GM23338 (cell line): ENCODE measurements around the gene SLC34A3. TPM values are rescaled to one million over a fixed set of nuclear protein-coding genes. Genes with fewer than 3 reads are reported as not detected.

Experiments
- ATAC-seq: fragments of 200-7000 bp; cut with Tn5 transposase; 3 replicates; pipeline ENCODE4 v1.9.1; 2020
- DNase-seq: peaks from one replicate; pipeline ENCODE4 v3.0.0-alpha.2; 2015; ENCODE audit warnings: low spot score
- H2AFZ ChIP-seq: fragments of 200-600 bp; sonication (generic); 2 replicates; pipeline ENCODE4 v1.8.0; 2016; ENCODE audit warnings: antibody characterized with exemption, mild to moderate bottlenecking, moderate library complexity
- H3F3A ChIP-seq: fragments of 200-600 bp; sonication (generic); replicated peaks from 2 replicates; pipeline ENCODE4 v1.8.0; 2017; ENCODE audit warnings: antibody characterized with exemption, mixed run types, low read depth
- H3K27ac ChIP-seq: fragments of 200-600 bp; sonication (generic); 2 replicates; pipeline ENCODE4 v1.6.1; 2016; ENCODE audit warnings: low read depth
- H3K27me3 ChIP-seq: fragments of 200-600 bp; sonication (generic); 2 replicates; pipeline ENCODE4 v1.8.0; 2016; ENCODE audit warnings: mild to moderate bottlenecking, mixed run types, moderate library complexity; ENCODE audit not compliant: insufficient read depth
- H3K36me3 ChIP-seq: fragments of 200-600 bp; sonication (generic); 2 replicates; pipeline ENCODE4 v1.8.0; 2016; ENCODE audit warnings: mild to moderate bottlenecking; ENCODE audit not compliant: insufficient read depth
- H3K4me1 ChIP-seq: fragments of 200-600 bp; sonication (generic); 2 replicates; pipeline ENCODE4 v1.8.0; 2016; ENCODE audit warnings: mild to moderate bottlenecking, moderate library complexity; ENCODE audit not compliant: insufficient read depth
- H3K4me2 ChIP-seq: fragments of 200-600 bp; sonication (generic); 2 replicates; pipeline ENCODE4 v1.7.1; 2017; ENCODE audit warnings: mixed run types
- H3K4me3 ChIP-seq: fragments of 200-600 bp; sonication (generic); 2 replicates; pipeline ENCODE4 v1.6.1; 2016; ENCODE audit warnings: mixed run types
- H3K79me2 ChIP-seq: fragments of 200-600 bp; sonication (generic); replicated peaks from 2 replicates; pipeline ENCODE4 v1.8.0; 2017; ENCODE audit warnings: mild to moderate bottlenecking; ENCODE audit not compliant: insufficient read depth
- H3K9me2 ChIP-seq: fragments of 200-600 bp; sonication (generic); 2 replicates; pipeline ENCODE4 v1.8.0; 2017; ENCODE audit not compliant: insufficient read depth
- H4K20me1 ChIP-seq: fragments of 200-600 bp; sonication (generic); replicated peaks from 2 replicates; pipeline ENCODE4 v1.8.0; 2017; ENCODE audit warnings: mild to moderate bottlenecking; ENCODE audit not compliant: insufficient read depth
- H3K27ac Mint-ChIP-seq: 2 replicates; pipeline ENCODE4 v1.8.0; 2020; ENCODE audit warnings: inconsistent platforms, mild to moderate bottlenecking, moderate library complexity, mixed read lengths
- H3K27me3 Mint-ChIP-seq: 3 replicates; pipeline ENCODE4 v1.8.0; 2022; ENCODE audit warnings: low read depth, mild to moderate bottlenecking, moderate library complexity, mixed read lengths, inconsistent platforms; ENCODE audit not compliant: insufficient read depth, poor library complexity
- H3K36me3 Mint-ChIP-seq: 3 replicates; pipeline ENCODE4 v1.8.0; 2021; ENCODE audit warnings: low read depth, mild to moderate bottlenecking, inconsistent platforms, moderate library complexity, mixed read lengths
- H3K4me1 Mint-ChIP-seq: 3 replicates; pipeline ENCODE4 v1.8.0; 2020; ENCODE audit warnings: mild to moderate bottlenecking, inconsistent platforms, mixed read lengths
- H3K4me3 Mint-ChIP-seq: 3 replicates; pipeline ENCODE4 v1.8.0; 2021; ENCODE audit warnings: moderate library complexity, mild to moderate bottlenecking, inconsistent platforms, mixed read lengths
- H3K9me3 Mint-ChIP-seq: 3 replicates; pipeline ENCODE4 v1.8.0; 2020; ENCODE audit warnings: moderate library complexity, mild to moderate bottlenecking, inconsistent platforms, mixed read lengths
- CREB1 ChIP-seq: fragments of 250-450 bp; sonication (Bioruptor Pico); IDR thresholded peaks from 2 replicates; pipeline ENCODE4 v1.5.0; 2020; ENCODE audit warnings: low read depth, mild to moderate bottlenecking, moderate library complexity
- CTCF ChIP-seq, 2 experiments: fragments of 200-600 bp in 1 of 2; sonication (generic) in 1 of 2; conservative IDR thresholded peaks; 2 replicates each; pipeline versions ENCODE4 v1.5.1 to v1.6.1; 2016 to 2017; ENCODE audit warnings: antibody characterized with exemption in 2 of 2, low read depth in 2 of 2, mild to moderate bottlenecking in 2 of 2, moderate library complexity in 1 of 2
- ETS1 ChIP-seq: IDR thresholded peaks from 2 replicates; pipeline ENCODE4 v1.6.1; 2016; ENCODE audit warnings: antibody characterized with exemption
- EZH2 ChIP-seq: fragments of 200-600 bp; sonication (generic); IDR thresholded peaks from one replicate; pipeline ENCODE4 v1.8.0; 2017; ENCODE audit warnings: antibody characterized with exemption, mild to moderate bottlenecking, low read depth; ENCODE audit not compliant: unreplicated experiment
- EZH2phosphoT487 ChIP-seq: fragments of 200-600 bp; sonication (generic); IDR thresholded peaks from one replicate; pipeline ENCODE4 v1.8.1; 2018; ENCODE audit warnings: antibody characterized with exemption; ENCODE audit not compliant: unreplicated experiment
- JUNB ChIP-seq: IDR thresholded peaks from one replicate; pipeline ENCODE4 v1.6.1; 2016; ENCODE audit warnings: antibody characterized with exemption; ENCODE audit not compliant: unreplicated experiment
- NANOG ChIP-seq: IDR thresholded peaks from 2 replicates; pipeline ENCODE4 v1.6.1; 2016; ENCODE audit warnings: antibody characterized with exemption, borderline replicate concordance
- POLR2AphosphoS5 ChIP-seq: IDR thresholded peaks from 2 replicates; pipeline ENCODE4 v1.6.1; 2016; ENCODE audit warnings: antibody characterized with exemption, low read depth
- REST ChIP-seq: IDR thresholded peaks from one replicate; pipeline ENCODE4 v1.6.1; 2018; ENCODE audit warnings: antibody characterized with exemption; ENCODE audit not compliant: unreplicated experiment
- STAT1 ChIP-seq: IDR thresholded peaks from one replicate; pipeline ENCODE4 v1.6.1; 2016; ENCODE audit warnings: antibody characterized with exemption; ENCODE audit not compliant: unreplicated experiment
- ZNF114 ChIP-seq: fragments of 250-450 bp; sonication (Bioruptor Pico); IDR thresholded peaks from 2 replicates; pipeline ENCODE4 v1.5.0; 2020; ENCODE audit warnings: mild to moderate bottlenecking, moderate library complexity
- ZNF331 ChIP-seq: fragments of 250-450 bp; sonication (Bioruptor Pico); IDR thresholded peaks from 2 replicates; pipeline ENCODE4 v1.5.0; 2020; ENCODE audit warnings: low read depth, mild to moderate bottlenecking, moderate library complexity
- polyA plus RNA-seq: library from polyadenylated mRNA; unstranded; fragments of >200 nt; fragmentation: Nextera tagmentation; extraction: Ambion mirVana; gene quantifications from 2 replicates; pipeline ENCODE4 v1.2.1, GENCODE V29; 2016
- total RNA-seq: library from RNA; depleted of rRNA; stranded (reverse); fragments of >200 nt; shearing (Covaris generic); gene quantifications from 2 replicates; pipeline ENCODE4 v1.2.3, GENCODE V29; 2014
- TF ChIP-seq, protein P1 (sequence below): fragments of 250-450 bp; sonication (Bioruptor Pico); IDR thresholded peaks from 2 replicates; pipeline ENCODE4 v1.5.0; 2020; ENCODE audit warnings: mild to moderate bottlenecking, moderate library complexity

Gene SLC34A3
- total and polyA plus RNA-seq, 2 experiments from 2014 or later, result not detected

DNA sequence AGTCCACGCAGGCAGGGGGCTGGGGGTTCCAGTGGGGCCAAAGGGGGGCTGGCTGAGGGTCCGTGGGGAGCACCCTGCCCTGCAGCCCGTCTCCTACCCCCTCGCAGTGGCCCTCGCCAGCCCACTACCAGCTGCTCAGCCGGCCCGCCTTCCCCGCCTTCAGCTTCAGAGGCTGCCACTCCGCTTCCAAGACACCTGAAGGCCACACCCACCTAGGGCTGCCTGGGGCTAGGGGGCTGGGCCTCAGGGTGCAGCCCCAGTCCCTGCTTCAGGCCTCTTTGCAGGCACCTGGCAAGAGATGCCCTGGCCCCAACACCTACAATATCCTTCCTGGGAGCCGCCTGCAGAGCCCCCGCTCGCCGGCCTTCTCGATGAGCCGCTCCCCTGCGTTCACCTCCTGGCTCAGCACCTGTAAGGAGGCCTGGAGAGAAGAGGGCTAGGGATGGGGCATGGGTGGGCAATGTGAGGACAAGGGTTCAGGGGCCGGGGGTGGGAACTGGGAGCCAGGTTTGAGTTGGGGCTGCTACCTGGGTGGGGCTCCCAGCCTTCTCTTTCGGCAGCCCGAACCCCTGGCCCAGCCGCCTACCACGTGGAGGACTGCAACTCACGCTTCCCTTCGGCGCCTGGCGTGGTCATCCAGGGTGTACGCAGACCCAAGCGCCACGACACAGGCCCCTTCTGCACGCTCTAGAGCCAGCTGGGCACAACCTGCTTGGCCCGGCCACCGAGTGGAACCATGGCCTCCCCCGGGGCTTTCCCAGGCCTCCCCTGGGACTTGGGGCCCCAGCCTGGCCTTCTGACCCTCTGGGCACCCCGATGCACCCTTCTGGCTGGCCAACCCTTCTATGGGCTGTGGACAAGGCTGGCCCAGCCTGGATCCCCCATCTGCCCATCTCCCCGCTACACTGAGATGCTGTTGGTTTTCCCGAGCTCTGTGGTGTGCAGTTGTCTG lies 22.1 kb downstream of the SLC34A3 start:
- no peak overlapping the region for H3K27ac Mint-ChIP-seq
- TF ChIP-seq ZNF114 (CRISPR knock-in tag) (no peak), STAT1 (no peak), EZH2phosphoT487 (no peak), CREB1 (CRISPR knock-in tag) (no peak), CTCF (conservative IDR thresholded peaks at IDR 0.05; ENCODE audit: low read depth in 2 of 2) (no peak), POLR2AphosphoS5 (no peak), NANOG (no peak), ZNF331 (CRISPR knock-in tag) (no peak), JUNB (no peak), REST (no peak), ETS1 (no peak), EZH2 (no peak)
- TF ChIP-seq, protein P1, sequence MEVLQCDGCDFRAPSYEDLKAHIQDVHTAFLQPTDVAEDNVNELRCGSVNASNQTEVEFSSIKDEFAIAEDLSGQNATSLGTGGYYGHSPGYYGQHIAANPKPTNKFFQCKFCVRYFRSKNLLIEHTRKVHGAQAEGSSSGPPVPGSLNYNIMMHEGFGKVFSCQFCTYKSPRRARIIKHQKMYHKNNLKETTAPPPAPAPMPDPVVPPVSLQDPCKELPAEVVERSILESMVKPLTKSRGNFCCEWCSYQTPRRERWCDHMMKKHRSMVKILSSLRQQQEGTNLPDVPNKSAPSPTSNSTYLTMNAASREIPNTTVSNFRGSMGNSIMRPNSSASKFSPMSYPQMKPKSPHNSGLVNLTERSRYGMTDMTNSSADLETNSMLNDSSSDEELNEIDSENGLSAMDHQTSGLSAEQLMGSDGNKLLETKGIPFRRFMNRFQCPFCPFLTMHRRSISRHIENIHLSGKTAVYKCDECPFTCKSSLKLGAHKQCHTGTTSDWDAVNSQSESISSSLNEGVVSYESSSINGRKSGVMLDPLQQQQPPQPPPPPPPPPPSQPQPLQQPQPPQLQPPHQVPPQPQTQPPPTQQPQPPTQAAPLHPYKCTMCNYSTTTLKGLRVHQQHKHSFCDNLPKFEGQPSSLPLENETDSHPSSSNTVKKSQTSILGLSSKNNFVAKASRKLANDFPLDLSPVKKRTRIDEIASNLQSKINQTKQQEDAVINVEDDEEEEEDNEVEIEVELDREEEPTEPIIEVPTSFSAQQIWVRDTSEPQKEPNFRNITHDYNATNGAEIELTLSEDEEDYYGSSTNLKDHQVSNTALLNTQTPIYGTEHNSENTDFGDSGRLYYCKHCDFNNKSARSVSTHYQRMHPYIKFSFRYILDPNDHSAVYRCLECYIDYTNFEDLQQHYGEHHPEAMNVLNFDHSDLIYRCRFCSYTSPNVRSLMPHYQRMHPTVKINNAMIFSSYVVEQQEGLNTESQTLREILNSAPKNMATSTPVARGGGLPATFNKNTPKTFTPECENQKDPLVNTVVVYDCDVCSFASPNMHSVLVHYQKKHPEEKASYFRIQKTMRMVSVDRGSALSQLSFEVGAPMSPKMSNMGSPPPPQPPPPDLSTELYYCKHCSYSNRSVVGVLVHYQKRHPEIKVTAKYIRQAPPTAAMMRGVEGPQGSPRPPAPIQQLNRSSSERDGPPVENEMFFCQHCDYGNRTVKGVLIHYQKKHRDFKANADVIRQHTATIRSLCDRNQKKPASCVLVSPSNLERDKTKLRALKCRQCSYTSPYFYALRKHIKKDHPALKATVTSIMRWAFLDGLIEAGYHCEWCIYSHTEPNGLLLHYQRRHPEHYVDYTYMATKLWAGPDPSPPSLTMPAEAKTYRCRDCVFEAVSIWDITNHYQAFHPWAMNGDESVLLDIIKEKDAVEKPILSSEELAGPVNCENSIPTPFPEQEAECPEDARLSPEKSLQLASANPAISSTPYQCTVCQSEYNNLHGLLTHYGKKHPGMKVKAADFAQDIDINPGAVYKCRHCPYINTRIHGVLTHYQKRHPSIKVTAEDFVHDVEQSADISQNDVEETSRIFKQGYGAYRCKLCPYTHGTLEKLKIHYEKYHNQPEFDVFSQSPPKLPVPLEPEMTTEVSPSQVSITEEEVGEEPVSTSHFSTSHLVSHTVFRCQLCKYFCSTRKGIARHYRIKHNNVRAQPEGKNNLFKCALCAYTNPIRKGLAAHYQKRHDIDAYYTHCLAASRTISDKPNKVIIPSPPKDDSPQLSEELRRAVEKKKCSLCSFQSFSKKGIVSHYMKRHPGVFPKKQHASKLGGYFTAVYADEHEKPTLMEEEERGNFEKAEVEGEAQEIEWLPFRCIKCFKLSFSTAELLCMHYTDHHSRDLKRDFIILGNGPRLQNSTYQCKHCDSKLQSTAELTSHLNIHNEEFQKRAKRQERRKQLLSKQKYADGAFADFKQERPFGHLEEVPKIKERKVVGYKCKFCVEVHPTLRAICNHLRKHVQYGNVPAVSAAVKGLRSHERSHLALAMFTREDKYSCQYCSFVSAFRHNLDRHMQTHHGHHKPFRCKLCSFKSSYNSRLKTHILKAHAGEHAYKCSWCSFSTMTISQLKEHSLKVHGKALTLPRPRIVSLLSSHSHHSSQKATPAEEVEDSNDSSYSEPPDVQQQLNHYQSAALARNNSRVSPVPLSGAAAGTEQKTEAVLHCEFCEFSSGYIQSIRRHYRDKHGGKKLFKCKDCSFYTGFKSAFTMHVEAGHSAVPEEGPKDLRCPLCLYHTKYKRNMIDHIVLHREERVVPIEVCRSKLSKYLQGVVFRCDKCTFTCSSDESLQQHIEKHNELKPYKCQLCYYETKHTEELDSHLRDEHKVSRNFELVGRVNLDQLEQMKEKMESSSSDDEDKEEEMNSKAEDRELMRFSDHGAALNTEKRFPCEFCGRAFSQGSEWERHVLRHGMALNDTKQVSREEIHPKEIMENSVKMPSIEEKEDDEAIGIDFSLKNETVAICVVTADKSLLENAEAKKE (CRISPR knock-in tag), result no peak
- peak; percentile 60 for DNase-seq

More for the DNA sequence above, 22.1 kb downstream of the SLC34A3 start:
- ATAC-seq, result peak; percentile 68
- no peaks in the 10 kb centered on the region; the same call in 1 of the 2 replicates for H3K36me3 ChIP-seq
- H3K79me2 ChIP-seq, result peaks cover 20% of the 10 kb centered on the region
- Mint-ChIP-seq H3K36me3 (peaks cover 8% of the 10 kb centered on the region; the same call in 2 of the 3 replicates), H3K4me3 (no peak overlapping the region; the same call in 2 of the 3 replicates), H3K4me1 (peaks cover 11% of the 10 kb centered on the region), H3K9me3 (no peaks in the 10 kb centered on the region), H3K27me3 (peaks cover 21% of the 10 kb centered on the region)
- no peak overlapping the region for H3K27ac ChIP-seq
- H3K27me3 ChIP-seq, result peaks cover 4% of the 10 kb centered on the region; the same call in 1 of the 2 replicates
- H3F3A ChIP-seq, result peaks cover 5% of the 10 kb centered on the region
- H2AFZ ChIP-seq, result no peak overlapping the region
- H3K9me2 ChIP-seq, result no peaks in the 10 kb centered on the region
- no peak overlapping the region for H3K4me3 ChIP-seq
- peaks cover 13% of the 10 kb centered on the region; the same call in 1 of the 2 replicates for H3K4me1 ChIP-seq
- H4K20me1 ChIP-seq, result no peaks in the 10 kb centered on the region; the same call in 1 of the 2 replicates
- no peak overlapping the region for H3K4me2 ChIP-seq
